ENCODE data around the gene SCGB1A1. TPM values are rescaled to one million over a fixed set of nuclear protein-coding genes. Genes with fewer than 3 reads are reported as not detected.
"Not testable (repeated sequence)": the region's sequence is repeated elsewhere in the genome, so short reads cannot be mapped to it uniquely, and the experiment has no call there.

Gene SCGB1A1
- total RNA-seq, 1 donor from 2014 or later: not detected

DNA sequence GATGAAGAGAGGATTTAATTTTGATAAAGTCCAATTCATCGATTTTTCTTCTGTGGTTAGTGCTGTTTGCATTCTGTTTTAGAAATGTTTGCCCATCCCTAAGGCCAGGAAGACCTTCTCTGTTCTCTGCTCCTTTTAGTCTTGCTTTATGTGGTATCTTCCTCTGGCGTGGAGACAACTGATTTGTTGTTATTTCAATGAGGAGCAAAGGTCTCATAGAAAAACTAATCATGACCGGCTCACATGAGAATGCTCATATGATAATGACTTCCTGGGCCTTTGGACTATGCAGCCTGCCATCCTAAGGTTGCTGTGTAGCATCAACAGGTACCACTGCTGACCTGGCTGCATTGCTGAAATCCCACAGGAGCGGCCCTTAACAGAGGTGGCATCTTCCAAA, 19.8 kb downstream of the SCGB1A1 start:
- intact Hi-C loops (cut with DNase I): no loop called here
- DNase-seq (ENCODE audit: missing footprints) (no peak), ATAC-seq (no peak)

GRCh38 chr11:62439785-62440602, 21.2 kb downstream of the SCGB1A1 start:
- intact Hi-C loops (cut with DNase I): loop anchor here (5.0 kb wide), 1 partner anchor 62 kb away; no protein-coding TSS in a partner anchor
- no peak for DNase-seq (ENCODE audit: missing footprints)
- no peak for ATAC-seq

DNA sequence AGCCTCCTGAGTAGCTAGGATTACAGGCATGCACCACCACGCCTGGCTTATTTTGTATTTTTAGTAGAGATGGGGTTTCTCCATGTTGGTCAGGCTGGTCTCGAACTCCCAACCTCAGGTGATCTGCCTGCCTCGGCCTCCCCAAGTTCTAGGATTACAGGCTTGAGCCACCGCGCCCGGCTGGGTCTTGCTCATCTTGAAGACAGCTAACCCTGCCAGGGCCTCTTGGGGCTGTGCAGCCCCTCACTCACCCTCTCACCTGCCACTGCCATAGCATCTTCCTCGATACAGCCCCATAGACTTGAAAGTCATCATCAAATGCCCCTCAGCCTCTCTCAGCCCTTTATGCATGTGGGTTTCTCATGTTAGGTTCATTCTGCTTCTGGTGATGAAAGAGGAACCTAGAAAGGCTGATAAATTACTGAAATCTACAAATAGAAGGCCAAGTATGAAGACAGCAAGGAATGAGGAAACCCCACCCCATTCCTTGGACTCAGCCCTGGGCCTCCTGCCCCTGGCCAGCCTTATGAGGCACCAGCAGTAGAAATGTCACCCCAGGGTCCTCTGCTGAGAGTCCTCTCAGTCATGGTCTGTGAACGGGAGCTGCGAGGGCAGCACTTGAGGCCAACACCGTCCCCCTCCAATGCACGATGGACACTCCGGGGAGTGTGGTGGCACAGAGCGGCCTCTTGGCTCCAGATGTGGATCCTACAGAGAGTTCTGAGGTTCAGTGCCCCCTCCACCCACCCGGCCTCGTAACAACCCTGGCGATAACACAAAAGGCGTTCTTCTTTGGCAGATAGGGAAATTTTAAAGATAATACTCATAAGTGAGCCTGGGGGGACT, 24.8 kb downstream of the SCGB1A1 start:
- ATAC-seq: peak; percentile 68
- peak; percentile 66 for DNase-seq (ENCODE audit: missing footprints)
- intact Hi-C loops (cut with DNase I): loop anchor here (5.0 kb wide), 1 partner anchor 59 kb away; no protein-coding TSS in a partner anchor

DNA sequence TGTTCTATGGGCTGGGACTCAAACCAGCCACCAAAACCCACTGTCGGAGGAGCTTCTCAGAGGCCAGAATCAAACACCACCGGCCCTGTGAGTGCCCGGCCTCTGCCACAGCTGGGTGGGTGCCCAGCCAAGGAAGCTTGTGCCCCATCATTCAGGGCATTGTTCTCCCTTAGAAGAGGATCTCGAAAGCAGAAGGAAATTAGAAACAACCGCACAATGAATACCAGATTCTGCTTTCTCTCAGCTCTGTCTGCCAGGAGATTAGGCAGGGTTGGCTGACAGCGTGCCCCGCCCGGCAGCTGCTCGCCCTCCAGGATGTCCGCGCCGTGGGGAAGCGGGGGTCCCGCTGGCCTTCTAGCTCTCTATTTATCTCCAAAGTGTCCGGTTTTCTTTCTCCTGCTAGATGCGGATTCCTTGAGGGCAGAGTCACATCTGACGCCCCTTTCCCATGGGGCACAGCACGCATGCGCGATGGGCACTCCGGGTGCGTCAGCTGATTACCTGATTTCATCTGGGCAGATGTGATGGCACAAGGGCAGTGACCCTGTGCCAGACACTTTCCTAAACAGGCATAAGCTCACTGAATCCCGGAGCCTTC, 25.5 kb downstream of the SCGB1A1 start:
- DNase-seq (ENCODE audit: missing footprints) (peak; percentile 82), ATAC-seq (peak; percentile 66)
- intact Hi-C loops (cut with DNase I): loop anchor here (5.0 kb wide), 1 partner anchor 58 kb away; no protein-coding TSS in a partner anchor

- intact Hi-C loops (cut with DNase I): loop anchor here (5.0 kb wide), 1 partner anchor 57 kb away; no protein-coding TSS in a partner anchor
- ATAC-seq (peak; percentile 26), DNase-seq (ENCODE audit: missing footprints) (no peak)
Observed at GRCh38 chr11:62444835-62445234, 26.0 kb downstream of the SCGB1A1 start.

DNA sequence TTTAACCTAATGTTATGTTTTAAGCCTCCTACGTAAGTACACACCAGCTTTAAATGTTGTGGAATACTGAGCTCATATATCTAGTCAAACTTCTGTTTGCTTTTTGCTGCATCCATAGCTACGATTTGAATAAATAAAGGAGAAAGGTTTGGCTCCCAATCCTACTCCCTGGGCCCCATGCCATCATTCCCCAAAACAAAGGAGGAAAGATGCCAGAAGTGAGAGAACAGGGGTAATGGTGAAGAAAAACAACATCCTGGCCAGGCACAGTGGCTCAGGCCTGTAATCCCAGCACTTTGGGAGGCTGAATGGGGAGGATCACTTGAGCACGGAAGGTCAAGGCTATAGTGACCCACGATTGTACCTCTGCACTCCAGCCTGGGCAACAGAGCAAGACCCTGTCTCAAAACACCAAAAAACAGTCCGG, 26.5 kb downstream of the SCGB1A1 start:
- no peak for DNase-seq (ENCODE audit: missing footprints)
- intact Hi-C loops (cut with DNase I): no loop called here
- peak; percentile 40 for ATAC-seq

DNA sequence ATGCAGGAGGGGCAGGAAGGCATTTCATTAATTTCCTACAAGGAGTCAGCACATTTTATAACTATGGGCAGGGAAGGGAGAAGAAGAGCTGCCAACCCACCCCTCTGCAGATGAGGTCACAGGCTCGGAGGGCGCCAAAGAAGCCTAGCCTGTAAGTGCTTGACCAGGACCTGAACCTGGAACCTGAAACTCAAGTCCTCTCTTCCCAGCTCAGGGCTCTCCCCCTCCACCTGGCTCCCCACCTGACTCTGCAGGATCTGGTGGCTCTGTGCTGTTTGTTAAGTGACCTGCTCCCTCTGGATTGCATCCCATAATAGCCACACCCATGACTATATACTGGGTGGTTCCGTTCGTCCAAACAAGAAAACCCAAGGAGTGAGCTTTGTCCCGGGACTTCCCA, 27.3 kb downstream of the SCGB1A1 start:
- intact Hi-C loops (cut with DNase I): no loop called here
- ATAC-seq: no peak
- no peak for DNase-seq (ENCODE audit: missing footprints)

GRCh38 chr11:62449451-62449851, 30.6 kb downstream of the SCGB1A1 start:
- intact Hi-C loops (cut with DNase I): no loop called here
- DNase-seq (ENCODE audit: missing footprints) (no peak), ATAC-seq (no peak)

GRCh38 chr11:62449912-62450311, 31.1 kb downstream of the SCGB1A1 start:
- DNase-seq (ENCODE audit: missing footprints); intact Hi-C loops (cut with DNase I); ATAC-seq: not testable (repeated sequence)

- intact Hi-C loops (cut with DNase I): no loop called here
- DNase-seq (ENCODE audit: missing footprints): no peak
- ATAC-seq: no peak
Observed at GRCh38 chr11:62450543-62451240, 31.9 kb downstream of the SCGB1A1 start.

GRCh38 chr11:62451241-62451621, 32.4 kb downstream of the SCGB1A1 start:
- ATAC-seq: no peak
- intact Hi-C loops (cut with DNase I): no loop called here

DNA sequence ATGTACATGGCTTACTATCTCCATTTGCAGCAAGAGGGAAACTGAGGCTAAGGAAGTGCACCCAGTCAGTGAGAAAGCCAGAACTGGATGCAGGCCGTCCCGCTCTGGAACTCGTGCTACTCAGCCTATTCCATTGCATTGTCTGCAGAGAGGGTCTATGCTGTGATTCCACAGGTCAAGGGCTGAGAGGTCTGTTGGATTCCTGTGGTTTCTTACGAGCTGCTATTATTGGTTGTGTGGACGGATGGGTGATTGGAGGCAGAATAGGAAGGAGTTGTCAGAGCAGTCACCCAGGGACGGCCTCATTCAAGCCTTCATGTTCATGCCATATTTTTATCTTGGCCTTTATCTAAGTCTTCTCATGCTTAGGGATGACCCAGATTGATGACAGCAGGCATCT, 33.4 kb downstream of the SCGB1A1 start:
- ATAC-seq: no peak
- intact Hi-C loops (cut with DNase I): no loop called here
- DNase-seq (ENCODE audit: missing footprints): no peak

More at GRCh38 chr11:62451241-62451621, 32.4 kb downstream of the SCGB1A1 start:
- DNase-seq (ENCODE audit: missing footprints): no peak

DNA sequence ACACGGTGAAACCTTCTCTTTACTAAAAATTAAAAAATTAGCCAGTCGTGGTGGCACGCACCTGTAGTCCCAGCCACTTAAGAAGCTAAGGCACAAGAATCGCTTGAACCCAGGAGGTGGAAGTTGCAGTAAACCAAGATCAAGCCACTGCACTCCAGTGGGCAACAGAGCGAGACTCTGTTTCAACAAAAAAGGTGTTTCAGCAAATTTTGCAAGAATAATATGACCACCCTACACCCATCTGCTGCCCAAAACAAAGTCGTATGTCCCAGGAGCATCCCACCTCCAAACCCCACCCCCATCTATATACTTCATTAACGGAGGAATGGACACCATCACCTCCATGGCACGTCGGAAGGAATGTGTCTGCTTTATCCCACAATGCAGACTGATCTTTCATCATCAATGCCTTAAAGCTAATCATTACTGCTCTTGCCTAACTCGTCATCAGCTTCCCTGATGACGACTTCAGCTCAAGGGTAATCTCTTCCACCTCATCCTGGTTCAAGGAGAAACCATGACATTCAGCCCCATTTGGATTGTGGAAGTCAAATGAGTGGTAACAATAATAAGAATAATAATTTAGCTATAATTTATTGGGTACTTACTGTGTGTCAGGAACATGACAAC, 34.1 kb downstream of the SCGB1A1 start:
- ATAC-seq (no peak), DNase-seq (ENCODE audit: missing footprints) (no peak)
- intact Hi-C loops (cut with DNase I): no loop called here

GRCh38 chr11:62456630-62457029, 37.8 kb downstream of the SCGB1A1 start:
- no peak for ATAC-seq
- intact Hi-C loops (cut with DNase I): no loop called here
- no peak for DNase-seq (ENCODE audit: missing footprints)

DNA sequence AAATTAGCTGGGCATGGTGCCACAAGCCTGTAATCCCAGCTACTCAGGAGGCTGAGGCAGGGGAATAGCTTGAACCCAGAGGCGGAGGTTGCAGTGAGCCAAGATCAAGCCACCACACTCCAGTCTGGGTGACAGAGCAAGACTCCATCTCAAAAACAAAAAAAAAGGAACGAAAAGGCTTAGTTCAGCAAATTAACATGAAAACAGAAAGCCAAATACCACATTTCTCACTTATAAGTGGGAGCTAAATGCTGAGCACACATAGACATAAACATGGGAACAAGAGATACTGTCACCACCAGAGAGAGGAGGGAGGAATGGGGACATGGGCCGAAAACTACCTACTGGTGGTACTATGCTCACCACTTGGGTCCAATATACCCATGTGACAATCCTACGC, 38.6 kb downstream of the SCGB1A1 start:
- no peak for DNase-seq (ENCODE audit: missing footprints)
- no peak for ATAC-seq
- intact Hi-C loops (cut with DNase I): no loop called here

DNA sequence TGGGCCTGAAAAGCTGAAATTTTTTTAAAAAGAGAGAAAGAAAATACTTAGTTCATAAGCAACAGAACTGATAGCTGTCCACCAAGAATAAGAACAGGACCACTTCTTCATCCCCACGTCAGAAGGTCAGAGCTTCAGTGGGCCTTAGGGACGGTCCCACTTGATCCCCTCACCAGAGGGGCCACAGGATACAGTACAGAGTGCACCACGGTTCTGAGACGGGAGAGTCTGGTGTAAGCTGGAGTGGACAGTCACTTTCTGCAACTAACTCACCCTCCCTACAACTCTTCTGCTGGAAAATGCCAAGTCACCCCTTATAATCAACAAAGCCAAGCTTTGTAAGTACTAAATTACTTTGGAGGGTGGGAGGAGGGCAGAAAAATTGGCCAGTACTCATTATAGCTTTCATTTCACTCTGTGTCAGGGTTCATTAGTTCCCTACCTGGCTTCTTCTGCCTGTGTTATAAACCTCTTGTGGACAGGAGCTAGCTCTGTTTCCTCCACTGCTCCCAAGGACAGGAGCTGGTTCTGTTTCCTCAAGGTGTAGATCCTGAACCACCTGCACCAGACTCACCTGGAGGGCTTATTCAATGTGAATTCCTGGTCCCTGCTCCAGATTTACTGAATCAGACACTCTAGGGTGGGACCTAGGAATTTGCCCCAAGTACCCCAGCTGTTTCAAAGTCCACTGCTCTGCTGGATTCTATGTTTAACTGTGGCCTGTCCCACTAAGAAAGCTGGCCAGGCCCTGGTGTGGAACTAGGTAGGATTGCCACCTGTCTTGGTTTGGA, 39.6 kb downstream of the SCGB1A1 start:
- no peak for DNase-seq (ENCODE audit: missing footprints)
- no peak for ATAC-seq
- intact Hi-C loops (cut with DNase I): no loop called here

GRCh38 chr11:62459080-62459479, 40.2 kb downstream of the SCGB1A1 start:
- intact Hi-C loops (cut with DNase I): no loop called here
- ATAC-seq: no peak
- DNase-seq (ENCODE audit: missing footprints): no peak

Data from Right ventricle myocardium inferior (tissue), 1 donor.